GM12878 (cell line): ENCODE data around the gene CD48. TPM values are rescaled to one million over a fixed set of nuclear protein-coding genes. Genes with fewer than 3 reads are reported as not detected.

Experiments used
- ATAC-seq: fragments of 200-7000 bp; cut with Tn5 transposase; 3 replicates; pipeline ENCODE4 v1.9.1; 2020; ENCODE audit warnings: mild to moderate bottlenecking, moderate library complexity
- BruUV-seq: library from RNA; stranded (reverse); fragments of 400-500 nt; replicated peaks from 2 replicates; lab custom pipeline; 2021; lab: Mats Ljungman, UMichigan
- CTCF ChIA-PET: fragments of 300-600 bp; sonication (Branson Sonifier 250); formaldehyde crosslinking; extraction: SDS; loops from one replicate; lab custom pipeline; 2021; ENCODE audit warnings: inconsistent platforms; lab: Yijun Ruan, JAX
- POLR2A ChIA-PET: fragments of 350-600 bp; formaldehyde crosslinking; extraction: SDS; loops from one replicate; lab custom pipeline; 2021; ENCODE audit warnings: inconsistent platforms; lab: Charles Lee
- RAD21 ChIA-PET: fragments of 300-600 bp; sonication (Branson Sonifier 250); formaldehyde crosslinking; loops from one replicate; lab custom pipeline; 2023; ENCODE audit warnings: antibody characterized with exemption; ENCODE audit not compliant: unreplicated experiment; lab: Charles Lee
- SMC1A ChIA-PET: fragments of 300-600 bp; sonication (Branson Sonifier 250); formaldehyde crosslinking; loops from one replicate; lab custom pipeline; 2023; ENCODE audit not compliant: unreplicated experiment, uncharacterized antibody; lab: Charles Lee
- DNase-seq: peaks from one replicate; pipeline ENCODE4 v3.0.0-alpha.2; 2011; ENCODE audit warnings: low read depth, low spot score
- FAIRE-seq: peaks from 3 replicates; lab custom pipeline; 2011; peaks lifted over from hg19 to GRCh38; lab: Jason Lieb, UNC
- H2AFZ ChIP-seq: 2 replicates; pipeline ENCODE4 v1.6.0; 2011; ENCODE audit warnings: low read depth, low read length, control low read depth; ENCODE audit not compliant: control insufficient read depth
- H3K27ac ChIP-seq: 2 replicates; pipeline ENCODE4 v1.5.1; 2011; ENCODE audit warnings: control low read depth; ENCODE audit not compliant: control insufficient read depth, insufficient read depth
- H3K27me3 ChIP-seq, 2 experiments: replicated peaks in 1 of 2; 2 replicates each; pipeline versions ENCODE4 v1.6.0 to v1.6.1; 2011; ENCODE audit warnings: low read length in 1 of 2; ENCODE audit not compliant: control insufficient read depth in 2 of 2, insufficient read depth in 2 of 2
- H3K36me3 ChIP-seq, 2 experiments: 2 replicates each; pipeline ENCODE4 v1.5.1; 2011; ENCODE audit warnings: low read length in 1 of 2; ENCODE audit not compliant: control insufficient read depth in 2 of 2, insufficient read depth in 2 of 2
- H3K4me1 ChIP-seq: 2 replicates; pipeline ENCODE4 v1.6.1; 2011; ENCODE audit warnings: mild to moderate bottlenecking, low read length, moderate library complexity, mixed read lengths; ENCODE audit not compliant: control insufficient read depth, insufficient read depth
- H3K4me2 ChIP-seq: 2 replicates; pipeline ENCODE4 v1.6.0; 2011; ENCODE audit warnings: control low read depth; ENCODE audit not compliant: control insufficient read depth, insufficient read depth
- H3K4me3 ChIP-seq: fragments of 200-600 bp; sonication (generic); 2 replicates; pipeline ENCODE4 v1.5.1; 2016
- H3K79me2 ChIP-seq: 2 replicates; pipeline ENCODE4 v1.6.0; 2011; ENCODE audit warnings: low read length; ENCODE audit not compliant: control insufficient read depth, insufficient read depth
- H3K9ac ChIP-seq: 2 replicates; pipeline ENCODE4 v1.8.0; 2011; ENCODE audit warnings: low read length, control low read depth, mixed read lengths; ENCODE audit not compliant: control insufficient read depth, insufficient read depth
- H3K9me3 ChIP-seq: replicated peaks from 3 replicates; pipeline ENCODE4 v1.5.1; 2011; ENCODE audit warnings: mild to moderate bottlenecking, low read length; ENCODE audit not compliant: control insufficient read depth, insufficient read depth
- H4K20me1 ChIP-seq: 2 replicates; pipeline ENCODE4 v1.6.0; 2011; ENCODE audit not compliant: control insufficient read depth, insufficient read depth
- BMI1 ChIP-seq: fragments of 450-650 bp; IDR thresholded peaks from 2 replicates; pipeline ENCODE4 v1.6.1; 2016; ENCODE audit warnings: mild to moderate bottlenecking, moderate library complexity, borderline replicate concordance
- KAT2A ChIP-seq: conservative IDR thresholded peaks from 2 replicates; pipeline ENCODE4 v1.6.1; 2011; ENCODE audit warnings: low read depth, low read length; ENCODE audit not compliant: control insufficient read depth
- POLR2A ChIP-seq: IDR thresholded peaks from 2 replicates; pipeline ENCODE4 v1.6.1; 2011; ENCODE audit warnings: low read depth, mild to moderate bottlenecking, low read length
- POLR2AphosphoS5 ChIP-seq: IDR thresholded peaks from 2 replicates; pipeline ENCODE4 v1.6.1; 2011; ENCODE audit warnings: mild to moderate bottlenecking, low read length, inconsistent platforms
- SMAD5 ChIP-seq: IDR thresholded peaks from 2 replicates; pipeline ENCODE4 v1.6.1; 2016; ENCODE audit warnings: antibody characterized with exemption, low read depth
- SMC3 ChIP-seq: IDR thresholded peaks from 2 replicates; pipeline ENCODE4 v1.6.1; 2011; ENCODE audit warnings: low read length, improper control_type of control experiment, borderline replicate concordance
- WGBS: methylation state at CpG from one replicate; pipeline ENCODE4 v1.1.6; 2016; ENCODE audit warnings: low lambda C conversion rate; ENCODE audit not compliant: insufficient replicate concordance, insufficient coverage; ENCODE audit errors: missing lambda C conversion rate; 5-methylcytosine and 5-hydroxymethylcytosine counted together
- in situ Hi-C: fragments of 300-500 bp; cut with MboI; formaldehyde crosslinking; loops from 9 replicates; pipeline ENCODE4 v1.14.3; 2018; ENCODE audit warnings: mixed read lengths
- intact Hi-C: fragments of 100-400 bp; cut with micrococcal nuclease; formaldehyde crosslinking; loops from one replicate; pipeline ENCODE4 v1.14.2; 2022; ENCODE audit not compliant: unreplicated experiment
- polyA plus RNA-seq, 11 experiments: library from polyadenylated mRNA; depleted of rRNA in 4 of 11; unstranded in 6 of 11; stranded (reverse) in 5 of 11; fragments of >200 nt; fragmentation: Nextera tagmentation in 4 of 11; fragmentation: Illumina TruSeq in 1 of 11; extraction: Ambion mirVana in 4 of 11; extraction: Trizol in 1 of 11; gene quantifications; 1 replicate in 1 of 11; 2 replicates in 10 of 11; pipeline versions ENCODE4 v1.2.1 to v1.2.3, GENCODE V29; 2011 to 2016; ENCODE audit warnings: inconsistent platforms in 2 of 11, missing spikeins in 2 of 11, low read depth in 1 of 11
- total RNA-seq, 4 experiments: library from RNA; depleted of rRNA in 3 of 4; stranded (reverse); fragments of >200 nt in 3 of 4; fragmentation: Illumina TruSeq in 1 of 4; extraction: Trizol in 1 of 4; gene quantifications; 2 replicates each; pipeline versions ENCODE4 v1.2.1 to v1.2.3, GENCODE V29; 2013 to 2021
- TF ChIP-seq, protein P1 (sequence below): fragments of 450-650 bp; formaldehyde crosslinking; IDR thresholded peaks from 2 replicates; pipeline ENCODE4 v1.4.0; 2022; ENCODE audit warnings: mild to moderate bottlenecking, moderate library complexity
- TF ChIP-seq, protein P2 (sequence below): IDR thresholded peaks from 2 replicates; pipeline ENCODE4 v1.6.1; 2012; ENCODE audit warnings: low read depth, low read length, improper control_type of control experiment
- TF ChIP-seq, protein P3 (sequence below): fragments of 450-650 bp; IDR thresholded peaks from 2 replicates; pipeline ENCODE4 v1.6.1; 2018; ENCODE audit warnings: borderline replicate concordance, mild to moderate bottlenecking; ENCODE audit not compliant: partially characterized antibody
- TF ChIP-seq, protein P4 (sequence below): fragments of 450-650 bp; IDR thresholded peaks from 2 replicates; pipeline ENCODE4 v1.6.1; 2017; ENCODE audit warnings: mild to moderate bottlenecking, moderate library complexity

CD48 gene
- total and polyA plus RNA-seq, 10 of the 15 experiments (the other 5 are each of a cell fraction or from before 2014, with no cell fraction given), result 302 to 1,315 (median 430) TPM

DNA sequence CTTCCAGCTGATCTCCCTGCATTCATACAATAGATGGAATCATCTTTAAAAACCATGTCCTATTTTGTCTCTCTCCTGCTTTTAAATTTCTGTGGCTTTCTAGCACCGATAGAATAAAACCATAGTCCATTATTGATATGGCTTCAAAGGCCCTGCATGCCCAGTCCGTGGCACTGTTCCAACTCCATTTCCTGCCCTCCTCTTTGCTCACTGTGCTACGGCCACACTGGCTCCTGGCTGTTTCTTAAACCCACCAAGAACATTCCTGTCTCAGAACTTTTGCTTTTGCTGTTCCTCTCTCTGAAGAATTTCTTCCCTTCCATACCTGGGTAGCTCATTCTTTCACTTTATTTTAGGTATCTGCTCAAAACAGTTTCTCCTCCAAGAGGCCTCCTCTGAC is 72.0 kb downstream of the CD48 start:
- 0% methylated on average over 3 of the region's 3 CpGs for WGBS
- FAIRE-seq (no peak), ATAC-seq (peak; percentile 9; the same call in 1 of the 3 replicates), DNase-seq (no peak)
- ChIA-PET SMC1A (interaction anchor here (0.6 to 2.5 kb wide), 19 partner anchors 7 to 128 kb away, joined by 3 to 51 read pairs (median 4); no protein-coding TSS in a partner anchor), POLR2A (interaction anchor here (0.7 to 2.2 kb wide), 14 partner anchors 10 to 92 kb away, joined by 3 to 13 read pairs (median 4); partner anchors contain the start of gene CD48), RAD21 (interaction anchor here (1.0 to 2.5 kb wide), 14 partner anchors 8 to 429 kb away, joined by 3 to 39 read pairs (median 8); partner anchors contain the start of gene CD48), CTCF (interaction anchor here (0.6 to 2.2 kb wide), 12 partner anchors 9 to 237 kb away, joined by 3 to 8 read pairs (median 3); partner anchors contain the start of gene CD48)
- Histone ChIP-seq H3K36me3 (peaks cover 11 to 42% of the 10 kb centered on the region in 2 experiments), H3K27ac (peak overlapping the region; percentile 71), H2AFZ (no peak overlapping the region), H3K9ac (peak overlapping the region; percentile 59), H3K4me2 (peak overlapping the region; percentile 76), H4K20me1 (no peaks in the 10 kb centered on the region), H3K4me1 (peaks cover 45% of the 10 kb centered on the region), H3K79me2 (peaks cover 91% of the 10 kb centered on the region), H3K9me3 (no peaks in the 10 kb centered on the region), H3K4me3 (peak overlapping the region; percentile 56), H3K27me3 (no peaks in the 10 kb centered on the region)
- in situ Hi-C loops (no loop called here), intact Hi-C loops (no loop called here)
- BruUV-seq, result no TSS peak
- TF ChIP-seq, protein P1, sequence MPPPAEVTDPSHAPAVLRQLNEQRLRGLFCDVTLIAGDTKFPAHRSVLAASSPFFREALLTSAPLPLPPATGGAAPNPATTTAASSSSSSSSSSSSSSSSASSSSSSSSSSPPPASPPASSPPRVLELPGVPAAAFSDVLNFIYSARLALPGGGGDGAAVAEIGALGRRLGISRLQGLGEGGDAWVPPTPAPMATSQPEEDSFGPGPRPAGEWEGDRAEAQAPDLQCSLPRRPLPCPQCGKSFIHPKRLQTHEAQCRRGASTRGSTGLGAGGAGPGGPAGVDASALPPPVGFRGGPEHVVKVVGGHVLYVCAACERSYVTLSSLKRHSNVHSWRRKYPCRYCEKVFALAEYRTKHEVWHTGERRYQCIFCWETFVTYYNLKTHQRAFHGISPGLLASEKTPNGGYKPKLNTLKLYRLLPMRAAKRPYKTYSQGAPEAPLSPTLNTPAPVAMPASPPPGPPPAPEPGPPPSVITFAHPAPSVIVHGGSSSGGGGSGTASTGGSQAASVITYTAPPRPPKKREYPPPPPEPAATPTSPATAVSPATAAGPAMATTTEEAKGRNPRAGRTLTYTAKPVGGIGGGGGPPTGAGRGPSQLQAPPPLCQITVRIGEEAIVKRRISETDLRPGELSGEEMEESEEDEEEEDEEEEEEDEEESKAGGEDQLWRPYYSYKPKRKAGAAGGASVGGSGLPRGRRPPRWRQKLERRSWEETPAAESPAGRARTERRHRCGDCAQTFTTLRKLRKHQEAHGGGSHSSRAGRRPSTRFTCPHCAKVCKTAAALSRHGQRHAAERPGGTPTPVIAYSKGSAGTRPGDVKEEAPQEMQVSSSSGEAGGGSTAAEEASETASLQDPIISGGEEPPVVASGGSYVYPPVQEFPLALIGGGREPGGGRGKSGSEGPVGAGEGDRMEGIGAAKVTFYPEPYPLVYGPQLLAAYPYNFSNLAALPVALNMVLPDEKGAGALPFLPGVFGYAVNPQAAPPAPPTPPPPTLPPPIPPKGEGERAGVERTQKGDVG (CRISPR knock-in tag), result peak; percentile 64; the same call in 1 of the 2 replicates
- TF ChIP-seq KAT2A (no peak), BMI1 (peak; percentile 24; the same call in 1 of the 2 replicates), POLR2A (peak; percentile 41; the same call in 1 of the 2 replicates), SMAD5 (peak; percentile 66; the same call in 1 of the 2 replicates), SMC3 (0 out of 2 replicates have a peak, but pooled peaks have one; percentile 6), POLR2AphosphoS5 (peak; percentile 29; the same call in 1 of the 2 replicates)
- TF ChIP-seq, protein P2, sequence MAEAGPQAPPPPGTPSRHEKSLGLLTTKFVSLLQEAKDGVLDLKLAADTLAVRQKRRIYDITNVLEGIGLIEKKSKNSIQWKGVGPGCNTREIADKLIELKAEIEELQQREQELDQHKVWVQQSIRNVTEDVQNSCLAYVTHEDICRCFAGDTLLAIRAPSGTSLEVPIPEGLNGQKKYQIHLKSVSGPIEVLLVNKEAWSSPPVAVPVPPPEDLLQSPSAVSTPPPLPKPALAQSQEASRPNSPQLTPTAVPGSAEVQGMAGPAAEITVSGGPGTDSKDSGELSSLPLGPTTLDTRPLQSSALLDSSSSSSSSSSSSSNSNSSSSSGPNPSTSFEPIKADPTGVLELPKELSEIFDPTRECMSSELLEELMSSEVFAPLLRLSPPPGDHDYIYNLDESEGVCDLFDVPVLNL, result no peak
- TF ChIP-seq, protein P3, sequence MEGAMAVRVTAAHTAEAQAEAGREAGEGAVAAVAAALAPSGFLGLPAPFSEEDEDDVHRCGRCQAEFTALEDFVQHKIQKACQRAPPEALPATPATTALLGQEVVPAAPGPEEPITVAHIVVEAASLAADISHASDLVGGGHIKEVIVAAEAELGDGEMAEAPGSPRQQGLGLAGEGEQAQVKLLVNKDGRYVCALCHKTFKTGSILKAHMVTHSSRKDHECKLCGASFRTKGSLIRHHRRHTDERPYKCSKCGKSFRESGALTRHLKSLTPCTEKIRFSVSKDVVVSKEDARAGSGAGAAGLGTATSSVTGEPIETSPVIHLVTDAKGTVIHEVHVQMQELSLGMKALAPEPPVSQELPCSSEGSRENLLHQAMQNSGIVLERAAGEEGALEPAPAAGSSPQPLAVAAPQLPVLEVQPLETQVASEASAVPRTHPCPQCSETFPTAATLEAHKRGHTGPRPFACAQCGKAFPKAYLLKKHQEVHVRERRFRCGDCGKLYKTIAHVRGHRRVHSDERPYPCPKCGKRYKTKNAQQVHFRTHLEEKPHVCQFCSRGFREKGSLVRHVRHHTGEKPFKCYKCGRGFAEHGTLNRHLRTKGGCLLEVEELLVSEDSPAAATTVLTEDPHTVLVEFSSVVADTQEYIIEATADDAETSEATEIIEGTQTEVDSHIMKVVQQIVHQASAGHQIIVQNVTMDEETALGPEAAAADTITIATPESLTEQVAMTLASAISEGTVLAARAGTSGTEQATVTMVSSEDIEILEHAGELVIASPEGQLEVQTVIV, result no peak
- TF ChIP-seq, protein P4, sequence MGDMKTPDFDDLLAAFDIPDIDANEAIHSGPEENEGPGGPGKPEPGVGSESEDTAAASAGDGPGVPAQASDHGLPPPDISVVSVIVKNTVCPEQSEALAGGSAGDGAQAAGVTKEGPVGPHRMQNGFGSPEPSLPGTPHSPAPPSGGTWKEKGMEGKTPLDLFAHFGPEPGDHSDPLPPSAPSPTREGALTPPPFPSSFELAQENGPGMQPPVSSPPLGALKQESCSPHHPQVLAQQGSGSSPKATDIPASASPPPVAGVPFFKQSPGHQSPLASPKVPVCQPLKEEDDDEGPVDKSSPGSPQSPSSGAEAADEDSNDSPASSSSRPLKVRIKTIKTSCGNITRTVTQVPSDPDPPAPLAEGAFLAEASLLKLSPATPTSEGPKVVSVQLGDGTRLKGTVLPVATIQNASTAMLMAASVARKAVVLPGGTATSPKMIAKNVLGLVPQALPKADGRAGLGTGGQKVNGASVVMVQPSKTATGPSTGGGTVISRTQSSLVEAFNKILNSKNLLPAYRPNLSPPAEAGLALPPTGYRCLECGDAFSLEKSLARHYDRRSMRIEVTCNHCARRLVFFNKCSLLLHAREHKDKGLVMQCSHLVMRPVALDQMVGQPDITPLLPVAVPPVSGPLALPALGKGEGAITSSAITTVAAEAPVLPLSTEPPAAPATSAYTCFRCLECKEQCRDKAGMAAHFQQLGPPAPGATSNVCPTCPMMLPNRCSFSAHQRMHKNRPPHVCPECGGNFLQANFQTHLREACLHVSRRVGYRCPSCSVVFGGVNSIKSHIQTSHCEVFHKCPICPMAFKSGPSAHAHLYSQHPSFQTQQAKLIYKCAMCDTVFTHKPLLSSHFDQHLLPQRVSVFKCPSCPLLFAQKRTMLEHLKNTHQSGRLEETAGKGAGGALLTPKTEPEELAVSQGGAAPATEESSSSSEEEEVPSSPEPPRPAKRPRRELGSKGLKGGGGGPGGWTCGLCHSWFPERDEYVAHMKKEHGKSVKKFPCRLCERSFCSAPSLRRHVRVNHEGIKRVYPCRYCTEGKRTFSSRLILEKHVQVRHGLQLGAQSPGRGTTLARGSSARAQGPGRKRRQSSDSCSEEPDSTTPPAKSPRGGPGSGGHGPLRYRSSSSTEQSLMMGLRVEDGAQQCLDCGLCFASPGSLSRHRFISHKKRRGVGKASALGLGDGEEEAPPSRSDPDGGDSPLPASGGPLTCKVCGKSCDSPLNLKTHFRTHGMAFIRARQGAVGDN, result peak; percentile 42; the same call in 1 of the 2 replicates
